HG02870 (cell line): Measurements from ENCODE around the gene OR5K4.

Source experiments
- ATAC-seq: cut with Tn5 transposase; IDR thresholded peaks from one replicate; pipeline ENCODE4 v1.9.1; 2021; ENCODE audit warnings: mild to moderate bottlenecking, moderate library complexity; ENCODE audit not compliant: unreplicated experiment

The OR5K4 gene

DNA sequence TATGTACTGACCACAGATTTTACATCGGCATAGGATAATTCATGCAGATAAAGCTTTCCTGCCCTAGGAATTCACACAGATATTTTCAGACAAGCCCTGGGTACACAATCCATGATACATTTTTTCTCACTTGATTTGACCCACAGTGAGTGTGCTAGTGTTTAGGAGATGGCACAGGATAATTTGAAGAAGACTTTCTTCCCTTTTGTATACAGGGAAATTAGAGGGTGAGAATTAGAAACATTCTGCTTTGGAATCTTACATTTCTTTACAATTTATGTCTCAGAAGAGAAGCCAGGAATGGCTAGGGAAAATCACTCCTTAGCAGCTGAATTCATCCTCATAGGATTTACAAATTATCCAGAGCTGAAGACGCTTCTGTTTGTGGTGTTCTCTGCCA is at the start of gene OR5K4:
Gene OR5K4 (plus strand): TSS at position 301 of the 400 bp plus-strand sequence. CDS start 0 bp downstream, at position 301.
- no peak for ATAC-seq

DNA sequence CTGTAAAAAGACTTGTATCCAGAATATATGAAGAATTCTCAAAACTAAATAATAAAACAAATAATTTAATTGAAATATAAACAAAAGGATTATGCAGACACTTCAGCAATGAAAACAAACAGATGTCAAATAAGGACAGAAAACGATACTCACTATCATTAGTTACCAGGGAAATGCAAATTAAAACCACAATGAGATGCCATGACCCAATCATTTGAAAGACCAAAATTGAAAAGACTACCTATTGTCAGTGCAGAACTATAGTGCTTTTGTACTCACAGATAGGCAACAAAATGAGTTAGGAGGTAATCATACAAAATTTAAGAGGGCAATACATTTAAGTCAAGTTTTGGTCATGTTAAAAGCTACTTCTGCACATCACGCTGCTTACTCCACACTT is 31.6 kb upstream of the OR5K4 start:
- no peak for ATAC-seq

- no peak for ATAC-seq
These were observed 31.0 kb upstream of the OR5K4 start for GRCh38 chr3:98322686-98323085.

DNA sequence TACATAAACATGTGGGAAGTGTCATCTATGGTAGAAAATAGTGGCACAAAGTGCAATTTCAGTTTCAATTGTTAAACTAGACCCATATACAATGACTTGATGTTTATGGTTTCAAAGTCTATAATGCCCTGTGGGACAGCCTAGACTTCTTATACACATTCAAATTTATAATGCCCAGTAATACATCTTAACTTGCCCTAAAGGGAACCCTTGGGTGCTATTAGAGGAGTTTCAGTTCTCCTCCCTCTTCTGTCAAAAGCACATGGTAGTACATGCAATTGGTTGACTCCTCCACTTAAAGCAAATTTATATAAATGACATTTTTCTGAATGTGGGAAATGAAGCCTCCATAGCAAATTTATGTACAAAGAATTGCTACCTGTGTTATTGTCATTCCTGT is 30.2 kb upstream of the OR5K4 start:
- no peak for ATAC-seq

DNA sequence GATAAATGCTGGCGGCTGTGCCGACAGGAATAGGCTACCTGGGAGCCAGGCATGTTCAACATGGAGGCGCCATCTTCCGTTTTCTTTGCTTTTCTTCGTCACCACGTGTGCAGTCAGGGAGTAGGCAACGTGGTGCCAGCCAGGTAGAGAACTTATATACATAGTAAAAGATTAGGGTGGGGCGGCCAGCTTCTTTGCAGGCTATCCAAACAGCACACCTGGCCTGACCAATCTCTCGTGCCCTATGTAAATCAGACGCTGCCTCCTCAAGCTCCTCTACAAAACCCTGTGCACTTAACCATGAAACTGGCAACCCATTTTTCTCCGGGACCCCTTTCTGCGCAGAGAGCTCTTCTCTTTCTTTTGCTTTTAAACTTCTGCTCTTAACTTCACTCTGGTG is 28.6 kb upstream of the OR5K4 start:
- ATAC-seq = no peak

GRCh38 chr3:98326105-98326893 is 27.4 kb upstream of the OR5K4 start:
- ATAC-seq = no peak

GRCh38 chr3:98326945-98327344 is 26.7 kb upstream of the OR5K4 start:
- peak; percentile 58 for ATAC-seq

GRCh38 chr3:98328933-98329332 is 24.7 kb upstream of the OR5K4 start:
- ATAC-seq = no peak

- peak; percentile 42 for ATAC-seq
These were observed 24.1 kb upstream of the OR5K4 start for GRCh38 chr3:98329392-98330124.

GRCh38 chr3:98331329-98331728 is 22.3 kb upstream of the OR5K4 start:
- peak; percentile 65 for ATAC-seq

GRCh38 chr3:98333989-98334606 is 19.6 kb upstream of the OR5K4 start:
- ATAC-seq = no peak

DNA sequence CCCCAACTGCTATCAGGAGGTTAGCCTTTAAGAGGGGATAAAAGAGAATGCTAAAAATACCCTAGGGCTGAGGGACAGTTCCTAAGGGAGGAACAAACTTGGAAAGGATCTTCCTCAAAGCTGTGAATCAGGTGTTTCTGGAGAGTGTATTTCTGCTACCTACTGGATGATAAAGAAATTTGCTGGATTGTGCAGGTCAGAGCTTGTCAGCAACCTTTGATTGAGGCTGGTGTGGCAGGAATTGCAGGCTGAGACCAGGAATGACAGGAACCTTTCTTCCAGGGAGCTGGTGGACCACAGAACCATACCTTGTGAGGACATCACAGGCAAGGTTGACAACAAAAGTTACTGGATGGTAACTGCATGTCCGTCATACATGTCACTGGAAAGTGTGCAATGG is 14.6 kb upstream of the OR5K4 start:
- ATAC-seq = no peak

DNA sequence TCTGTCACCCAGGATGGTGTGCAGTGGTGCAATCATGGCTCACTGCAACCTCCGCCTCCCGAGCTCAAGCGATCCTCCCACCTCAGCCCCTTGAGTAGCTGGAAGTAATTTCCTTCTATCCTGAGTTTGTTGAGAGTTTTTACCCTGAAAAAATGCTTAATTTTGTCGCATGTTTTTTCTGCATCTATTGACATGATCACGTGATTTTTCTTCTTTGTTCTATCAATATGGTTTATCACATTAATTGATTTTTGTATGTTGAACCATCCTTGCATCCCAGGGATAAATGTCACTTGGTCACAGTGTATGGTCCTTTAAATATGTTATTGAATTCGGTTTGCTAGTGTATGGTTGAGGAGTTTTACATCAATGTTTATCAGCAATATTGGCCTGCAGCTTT is 11.9 kb upstream of the OR5K4 start:
- no peak for ATAC-seq

DNA sequence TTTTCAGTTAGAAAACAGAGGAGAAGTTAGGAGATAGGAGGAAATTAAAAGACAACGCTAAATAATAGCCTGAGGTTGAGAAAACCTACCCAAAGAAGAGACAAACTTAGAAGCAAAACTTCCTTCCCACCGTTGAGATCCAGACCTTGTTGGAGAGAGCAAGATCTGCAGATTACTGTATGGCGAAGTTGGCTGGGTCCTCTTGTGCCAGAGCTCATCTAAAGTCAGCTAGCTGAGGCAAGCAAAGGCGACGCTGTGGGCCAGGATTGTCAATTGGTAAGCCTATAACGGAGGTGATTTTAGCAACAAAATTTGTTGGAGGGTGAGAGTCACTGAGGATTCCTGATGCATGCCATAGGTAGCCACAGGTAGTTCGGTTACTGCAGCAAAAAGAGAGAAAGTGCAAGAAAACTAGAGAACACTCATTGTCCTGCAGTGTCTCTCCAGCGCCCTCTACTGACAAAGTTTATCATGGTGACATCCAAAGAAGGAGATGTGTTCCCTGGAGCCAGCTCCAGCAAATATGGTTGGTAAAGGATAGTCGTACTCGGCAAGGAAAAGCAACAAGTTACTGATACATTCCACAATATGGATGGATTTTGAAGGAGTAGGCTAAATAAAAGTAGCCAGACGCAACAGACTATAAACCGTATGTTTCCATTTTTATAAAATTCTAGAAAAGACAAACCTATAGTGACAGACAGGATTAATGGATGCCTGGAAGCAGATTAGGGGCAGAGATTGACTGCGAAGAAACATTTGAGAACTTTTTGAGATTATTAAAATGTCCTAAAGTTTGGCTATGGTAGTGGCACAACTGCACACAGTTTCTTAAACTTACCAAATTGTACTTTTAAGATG is 9.8 kb upstream of the OR5K4 start:
- peak; percentile 79 for ATAC-seq

GRCh38 chr3:98350082-98350481 is 3.6 kb upstream of the OR5K4 start:
- ATAC-seq = no peak

DNA sequence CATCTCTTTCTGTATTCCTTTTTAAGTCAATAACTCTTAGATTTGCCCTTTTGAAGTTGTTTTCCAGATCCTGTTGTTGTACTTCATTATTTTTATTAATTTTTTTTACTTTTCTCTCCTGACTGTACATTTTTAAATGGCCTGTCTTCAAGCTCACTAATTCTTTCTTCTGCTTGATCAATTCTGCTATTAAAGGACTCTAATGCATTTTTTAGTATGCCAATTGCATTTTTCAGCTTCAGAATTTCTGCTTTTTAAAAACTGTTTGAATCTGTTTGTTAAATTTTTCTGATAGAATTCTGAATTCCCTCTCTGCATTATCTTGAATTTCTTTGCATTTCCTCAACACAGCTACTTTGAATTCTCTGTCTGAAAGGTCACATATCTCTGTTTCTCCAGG is 5.6 kb downstream of the OR5K4 start:
- no peak for ATAC-seq

DNA sequence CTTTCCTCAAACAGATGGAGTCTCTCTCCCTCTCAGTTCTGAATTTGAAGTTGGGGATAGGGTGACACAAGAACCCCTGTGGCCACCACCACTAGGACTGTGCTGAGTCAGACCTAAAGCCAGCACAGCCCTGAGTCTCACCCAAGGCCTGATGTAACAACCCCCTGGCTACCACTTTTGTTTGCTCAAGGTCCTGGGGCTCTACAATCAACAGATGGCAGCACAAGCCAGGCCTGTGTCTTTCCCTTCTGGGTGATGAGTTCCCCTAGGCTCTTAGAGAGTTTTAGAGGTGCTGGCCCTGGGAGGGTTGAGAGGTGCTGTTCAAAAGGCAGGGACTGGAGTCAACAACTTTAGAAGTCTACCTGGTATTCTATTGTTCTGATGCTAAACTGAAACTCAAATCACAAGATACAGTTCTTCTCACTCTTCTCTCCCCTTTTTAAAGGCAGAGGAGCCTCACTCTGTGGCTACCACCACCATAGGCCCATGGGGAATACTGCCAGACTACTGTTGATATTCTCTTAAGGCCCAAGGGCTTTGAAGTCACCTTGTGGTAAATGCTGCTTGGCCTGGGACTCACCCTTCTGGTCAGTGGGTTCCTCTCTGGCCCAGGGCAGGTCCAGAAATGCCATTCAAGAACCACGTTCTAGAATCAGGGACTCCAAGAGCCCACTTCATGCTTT is 6.5 kb downstream of the OR5K4 start:
- peak; percentile 77 for ATAC-seq

DNA sequence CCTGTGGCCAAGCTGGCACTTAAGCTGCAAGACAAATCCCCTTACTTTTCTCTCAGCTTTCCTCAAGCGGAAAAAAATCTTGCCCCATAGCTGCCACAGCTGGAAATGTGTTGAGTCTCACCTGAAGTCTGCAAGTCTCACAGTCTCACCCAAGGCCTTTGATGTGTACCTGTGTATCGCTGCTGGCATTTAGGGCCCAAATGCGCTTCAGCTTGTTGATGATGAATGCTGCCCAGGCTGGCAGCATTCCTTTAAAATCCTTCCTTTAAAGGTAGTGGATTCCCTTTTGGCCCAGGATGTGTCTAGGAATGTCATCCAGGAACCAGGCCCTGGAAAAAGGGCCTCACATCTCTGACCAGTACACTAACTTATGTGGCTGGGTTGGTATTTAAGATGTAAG is 7.0 kb downstream of the OR5K4 start:
- no peak for ATAC-seq

GRCh38 chr3:98361289-98361688 is 7.6 kb downstream of the OR5K4 start:
- ATAC-seq = no peak

DNA sequence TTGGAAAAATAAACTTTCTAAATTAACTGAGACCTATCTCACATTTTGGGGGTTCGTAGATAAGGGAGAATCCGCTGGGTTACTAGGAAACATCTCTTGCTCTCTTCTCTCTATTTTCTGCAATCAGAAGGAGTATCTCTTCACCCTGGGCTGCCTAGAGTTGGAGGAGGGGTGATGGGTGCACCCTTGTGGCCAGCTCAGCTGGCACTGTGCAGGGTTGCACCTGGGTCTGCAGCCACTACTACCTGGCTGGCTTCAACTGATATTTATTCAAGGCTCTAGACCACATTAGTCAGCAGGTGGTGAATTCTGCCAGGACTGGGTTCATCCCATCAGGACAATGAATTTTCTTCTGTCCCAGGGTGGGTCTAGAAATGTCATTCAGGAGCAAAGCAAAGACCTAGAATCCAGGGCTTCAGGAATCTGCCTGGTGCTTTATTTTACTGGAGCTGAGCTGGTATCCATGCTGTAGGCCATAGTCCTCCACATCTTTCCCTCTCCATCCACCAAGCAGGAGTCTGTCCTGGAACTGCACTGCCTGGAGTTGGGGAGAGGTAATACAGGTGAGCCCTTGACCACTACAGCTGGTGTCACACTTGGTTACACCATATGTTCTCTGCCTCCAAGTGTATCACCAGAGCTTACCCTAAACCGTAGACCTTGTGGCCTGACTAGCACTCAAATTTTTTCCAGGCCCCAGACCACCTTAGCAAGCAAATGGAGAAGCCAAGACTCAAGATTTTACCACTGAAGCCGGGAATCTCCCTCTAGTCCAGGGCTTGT is 14.0 kb downstream of the OR5K4 start:
- no peak for ATAC-seq
